GM23248 (cell line): ENCODE data around the gene SLC2A4.

Experiments used
- EZH2 ChIP-seq: fragments of 200-600 bp; sonication (generic); IDR thresholded peaks from 2 replicates; pipeline ENCODE4 v1.6.1; 2018; ENCODE audit warnings: antibody characterized with exemption, mild to moderate bottlenecking; ENCODE audit not compliant: insufficient read depth, poor library complexity, severe bottlenecking
- EZH2phosphoT487 ChIP-seq: fragments of 200-600 bp; sonication (generic); IDR thresholded peaks from 2 replicates; pipeline ENCODE4 v1.6.1; 2018; ENCODE audit warnings: antibody characterized with exemption, moderate library complexity, mild to moderate bottlenecking, low read depth; ENCODE audit not compliant: insufficient read depth

DNA sequence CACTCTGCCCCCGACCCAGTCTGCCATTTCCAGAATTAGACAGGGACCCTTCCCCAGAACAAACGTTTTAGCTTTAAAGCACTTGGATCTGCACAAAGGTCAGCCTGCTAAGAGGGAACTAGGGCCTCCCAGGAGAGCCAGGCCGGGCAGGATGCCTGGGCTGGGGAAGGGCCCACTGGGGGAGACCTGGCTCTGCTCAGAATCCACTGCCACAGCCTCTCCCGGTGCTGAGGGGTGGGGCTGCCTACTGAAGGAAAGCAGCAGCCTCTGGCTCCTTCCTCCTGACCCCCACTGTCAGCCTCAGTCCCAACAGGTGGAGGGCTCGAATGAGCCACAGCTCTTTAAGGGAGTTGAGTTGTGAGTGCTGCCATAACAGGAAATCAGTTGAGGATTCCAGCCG, 11.2 kb downstream of the SLC2A4 start:
- no peak for TF ChIP-seq EZH2phosphoT487
- TF ChIP-seq EZH2 = no peak
